SJCRH30 (cell line): ENCODE data around the gene DAB1. TPM values are rescaled to one million over a fixed set of nuclear protein-coding genes. Genes with fewer than 3 reads are reported as not detected.

Experiments
- DNase-seq, 2 experiments: peaks; one replicate each; pipeline ENCODE4 v3.0.0-alpha.2; 2015 to 2020
- H3K27ac ChIP-seq: fragments of 250-450 bp; sonication (Bioruptor Pico); 2 replicates; pipeline ENCODE4 v1.5.1; 2020; ENCODE audit warnings: mild to moderate bottlenecking, moderate library complexity
- H3K27me3 ChIP-seq: fragments of 250-450 bp; sonication (Bioruptor Pico); 2 replicates; pipeline ENCODE4 v1.5.1; 2020; ENCODE audit warnings: mild to moderate bottlenecking, moderate library complexity
- H3K36me3 ChIP-seq: fragments of 250-450 bp; sonication (Bioruptor Pico); 2 replicates; pipeline ENCODE4 v1.5.1; 2020; ENCODE audit warnings: mild to moderate bottlenecking, moderate library complexity
- H3K4me1 ChIP-seq: fragments of 250-450 bp; sonication (Bioruptor Pico); 2 replicates; pipeline ENCODE4 v1.5.1; 2020; ENCODE audit warnings: mild to moderate bottlenecking, moderate library complexity
- H3K4me3 ChIP-seq: fragments of 250-450 bp; sonication (Bioruptor Pico); 2 replicates; pipeline ENCODE4 v1.5.1; 2020; ENCODE audit warnings: mild to moderate bottlenecking, moderate library complexity
- H3K9me3 ChIP-seq: fragments of 250-450 bp; sonication (Bioruptor Pico); replicated peaks from 2 replicates; pipeline ENCODE4 v1.5.1; 2020; ENCODE audit warnings: mild to moderate bottlenecking, moderate library complexity
- total RNA-seq: library from RNA; depleted of rRNA; stranded (reverse); fragments of >200 nt; shearing (Covaris generic); gene quantifications from 2 replicates; pipeline ENCODE4 v1.2.3, GENCODE V29; 2014

Gene DAB1
- total RNA-seq, 1 experiment from 2014 or later = not detected

DNA sequence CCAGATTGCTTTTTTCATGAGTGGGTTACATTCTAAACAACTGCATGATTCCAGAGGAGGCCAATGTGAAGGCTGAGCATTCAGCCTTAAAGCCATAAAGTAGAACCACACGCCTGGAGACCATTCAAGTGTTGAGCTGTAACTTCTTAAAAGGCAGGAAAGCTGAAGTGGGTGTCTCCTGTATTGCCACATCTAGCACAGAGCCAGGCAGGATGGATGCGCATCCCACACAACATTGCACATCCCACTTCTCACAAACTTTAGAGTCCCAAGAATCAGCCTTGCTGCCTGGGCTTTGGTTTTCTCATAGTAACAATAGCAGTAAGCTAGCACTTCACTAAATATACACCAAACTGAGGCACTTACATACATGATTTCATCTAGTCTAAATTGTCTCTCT lies 151.7 kb downstream of the DAB1 start:
- Histone ChIP-seq H3K27ac (no peak overlapping the region), H3K4me3 (no peak overlapping the region), H3K27me3 (no peaks in the 10 kb centered on the region), H3K36me3 (no peaks in the 10 kb centered on the region), H3K9me3 (no peaks in the 10 kb centered on the region), H3K4me1 (peaks cover 25% of the 10 kb centered on the region)
- DNase-seq = no peak

DNA sequence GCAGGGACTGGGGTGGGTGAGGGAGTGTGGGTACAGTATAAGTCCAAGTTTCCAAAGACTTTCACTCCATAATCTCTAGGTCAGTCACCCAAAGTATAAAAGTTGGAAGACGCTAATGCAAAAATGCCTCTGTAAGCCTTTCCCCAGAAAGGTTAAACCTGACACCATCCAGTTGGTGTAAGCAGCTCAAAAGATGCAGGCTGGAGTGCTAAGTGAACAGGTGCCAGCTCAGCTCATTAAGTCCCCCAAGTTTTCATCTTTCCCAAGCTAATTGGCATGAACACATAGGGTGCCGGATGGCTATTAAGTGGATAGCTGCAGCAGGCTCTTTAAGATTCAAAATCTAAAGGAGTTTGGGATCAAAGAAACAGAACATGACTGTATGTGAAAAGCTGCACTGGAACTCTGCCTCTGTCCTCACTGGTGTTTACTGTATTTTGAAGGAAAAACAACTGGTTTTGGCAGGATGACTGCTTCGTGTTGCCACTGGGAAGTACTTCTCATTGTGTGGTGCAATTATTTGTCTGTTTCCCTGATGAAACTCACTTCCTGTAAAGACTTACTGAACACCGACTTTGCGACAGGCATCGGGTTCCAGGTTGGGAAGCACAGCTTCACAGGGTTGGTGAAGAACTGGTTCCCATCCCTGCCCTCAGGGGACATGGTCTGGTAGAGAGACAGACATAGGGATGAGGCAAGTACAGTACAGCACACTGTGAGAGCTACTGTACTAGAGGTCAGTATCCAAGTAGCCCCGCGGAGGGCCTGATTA lies 152.7 kb downstream of the DAB1 start:
- Histone ChIP-seq H3K27me3 (no peaks in the 10 kb centered on the region), H3K36me3 (no peaks in the 10 kb centered on the region), H3K4me3 (no peak overlapping the region), H3K27ac (peak overlapping the region; percentile 51), H3K4me1 (peaks cover 25% of the 10 kb centered on the region), H3K9me3 (no peaks in the 10 kb centered on the region)
- DNase-seq = peak; percentile 60 to 86

DNA sequence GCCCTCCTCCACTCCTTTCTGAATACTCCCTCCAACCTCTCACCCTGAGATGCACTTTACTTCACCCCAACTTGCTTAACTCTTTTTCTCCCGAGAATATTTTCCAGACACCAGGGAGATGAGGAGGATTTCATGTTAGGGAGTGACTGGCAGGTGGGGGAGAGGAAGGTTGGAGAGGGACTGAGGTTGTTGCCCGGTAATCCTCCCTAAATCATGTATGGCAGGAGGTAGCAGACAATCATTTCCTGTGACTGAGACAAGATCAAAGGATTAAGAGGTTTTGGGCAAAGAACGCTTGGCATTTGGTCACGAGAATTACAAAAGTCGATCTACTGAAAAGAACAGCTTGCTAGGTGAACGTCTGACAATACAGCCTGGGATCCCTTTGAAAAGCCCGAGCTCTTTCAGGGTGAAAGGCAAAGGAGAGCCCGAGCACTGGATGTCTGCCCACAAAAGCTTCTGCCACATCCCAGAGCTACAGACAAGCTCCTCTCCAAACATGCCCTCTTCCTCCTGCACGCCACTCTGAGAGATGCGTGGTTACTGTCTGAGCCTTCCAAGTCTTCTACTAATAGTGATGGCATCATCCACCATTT lies 154.1 kb downstream of the DAB1 start:
- peak in 1 of 2 experiments; percentile 15 for DNase-seq
- Histone ChIP-seq H3K27ac (no peak overlapping the region), H3K27me3 (no peaks in the 10 kb centered on the region), H3K4me1 (peaks cover 25% of the 10 kb centered on the region), H3K9me3 (no peaks in the 10 kb centered on the region), H3K36me3 (no peaks in the 10 kb centered on the region), H3K4me3 (no peak overlapping the region)

DNA sequence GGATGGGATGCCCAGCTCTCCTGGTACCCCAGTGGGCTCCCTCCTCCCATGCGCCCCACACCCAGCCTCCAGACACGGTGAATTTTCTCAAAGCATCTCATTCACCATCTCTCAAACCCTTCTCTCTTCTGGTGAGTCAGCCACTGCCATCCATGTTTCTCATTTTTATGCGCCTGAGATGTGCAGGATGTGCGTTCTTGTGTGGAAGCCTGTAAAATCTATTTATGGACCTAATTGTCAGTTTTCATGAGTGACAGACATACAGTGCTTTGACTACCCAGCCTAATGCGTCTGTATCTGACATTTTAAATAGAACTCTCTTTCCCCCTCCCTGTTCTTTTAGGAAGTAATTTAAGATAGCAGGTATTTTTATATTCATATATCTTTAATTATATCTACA lies 158.8 kb downstream of the DAB1 start:
- no peak for DNase-seq
- no peak overlapping the region for H3K27ac ChIP-seq
- H3K4me3 ChIP-seq = no peak overlapping the region
- no peaks in the 10 kb centered on the region for H3K27me3 ChIP-seq
- H3K4me1 ChIP-seq = peaks cover 10% of the 10 kb centered on the region
- H3K36me3 ChIP-seq = no peaks in the 10 kb centered on the region
- H3K9me3 ChIP-seq = no peaks in the 10 kb centered on the region

DNA sequence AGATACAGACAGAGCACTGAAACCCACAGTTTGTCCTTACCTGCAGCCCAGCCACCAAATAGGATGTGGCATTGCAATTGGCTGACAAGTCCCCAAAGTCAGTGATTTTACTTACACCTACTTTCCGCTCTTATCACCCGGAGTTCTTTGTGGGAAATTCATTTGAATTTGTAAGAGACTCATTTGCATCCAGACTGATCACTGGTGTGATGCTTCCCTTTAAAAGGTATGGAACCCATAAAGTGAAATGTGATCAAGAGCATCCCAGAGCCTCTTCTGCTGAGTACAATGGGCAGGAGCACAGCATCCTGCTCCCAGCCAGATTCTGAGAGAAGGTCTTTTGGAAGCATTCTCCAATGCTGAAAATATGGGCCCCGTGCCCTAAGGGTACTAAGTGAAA lies 161.4 kb downstream of the DAB1 start:
- Histone ChIP-seq H3K27me3 (no peaks in the 10 kb centered on the region), H3K4me3 (no peak overlapping the region), H3K9me3 (no peaks in the 10 kb centered on the region), H3K36me3 (no peaks in the 10 kb centered on the region), H3K27ac (no peak overlapping the region), H3K4me1 (no peaks in the 10 kb centered on the region)
- DNase-seq = no peak

DNA sequence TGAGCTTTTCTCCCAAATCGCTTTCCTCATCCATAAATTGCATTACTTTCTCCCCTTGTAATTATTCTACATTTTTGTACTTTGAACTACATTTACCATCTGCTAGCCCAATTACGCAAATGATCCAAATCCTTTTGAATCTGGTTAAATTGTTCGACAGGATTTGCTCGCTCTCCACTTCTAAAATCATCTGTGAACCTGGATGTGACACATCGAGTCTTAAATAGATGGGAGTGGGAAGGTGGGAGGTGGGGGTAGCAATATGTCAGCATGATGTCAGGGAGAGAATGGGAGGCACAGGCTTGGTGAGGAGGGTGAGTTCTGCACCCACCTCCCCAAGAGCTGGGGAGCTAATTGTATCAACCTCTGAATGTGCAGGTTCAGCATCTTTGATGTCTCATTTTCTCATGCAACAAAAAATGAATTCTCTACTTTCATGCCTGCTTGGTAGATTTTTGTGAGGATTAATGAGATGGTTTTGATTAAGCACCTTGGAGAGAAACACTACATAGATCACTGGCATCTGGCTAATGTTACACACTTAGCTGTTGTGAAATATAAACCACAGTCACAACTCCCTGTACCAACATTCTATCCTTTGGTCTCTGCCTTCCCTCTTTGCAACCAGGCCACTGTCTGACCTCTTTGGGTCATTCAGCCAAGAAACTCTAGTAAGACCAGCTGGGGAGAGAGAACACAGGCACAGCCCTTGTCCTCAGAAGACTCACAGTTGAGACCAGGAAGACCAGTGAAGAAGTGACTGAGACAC lies 165.1 kb downstream of the DAB1 start:
- Histone ChIP-seq H3K4me3 (no peak overlapping the region), H3K36me3 (no peaks in the 10 kb centered on the region), H3K4me1 (no peaks in the 10 kb centered on the region), H3K27ac (no peak overlapping the region), H3K9me3 (no peaks in the 10 kb centered on the region), H3K27me3 (no peaks in the 10 kb centered on the region)
- DNase-seq = no peak

DNA sequence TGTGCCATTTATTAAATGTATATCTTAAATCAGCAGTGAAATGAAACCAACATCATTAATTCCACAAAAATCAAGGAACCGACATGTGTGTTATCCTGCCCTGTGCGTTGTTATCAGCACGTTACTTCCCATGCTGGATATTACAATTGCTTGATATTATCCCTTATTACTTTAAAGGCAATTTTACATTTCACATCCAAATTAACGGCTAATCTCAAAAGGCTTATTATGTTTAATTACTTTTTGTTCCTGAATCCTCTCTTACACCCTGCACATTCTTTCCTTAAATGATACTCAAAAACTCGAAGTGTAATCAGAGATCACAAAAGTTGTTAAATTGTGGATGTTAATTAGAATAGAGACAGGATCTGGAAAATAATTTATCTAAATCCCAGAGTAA lies 167.9 kb downstream of the DAB1 start:
- Histone ChIP-seq H3K9me3 (no peaks in the 10 kb centered on the region), H3K4me3 (no peak overlapping the region), H3K36me3 (no peaks in the 10 kb centered on the region), H3K27me3 (no peaks in the 10 kb centered on the region), H3K4me1 (no peaks in the 10 kb centered on the region), H3K27ac (no peak overlapping the region)
- no peak for DNase-seq

DNA sequence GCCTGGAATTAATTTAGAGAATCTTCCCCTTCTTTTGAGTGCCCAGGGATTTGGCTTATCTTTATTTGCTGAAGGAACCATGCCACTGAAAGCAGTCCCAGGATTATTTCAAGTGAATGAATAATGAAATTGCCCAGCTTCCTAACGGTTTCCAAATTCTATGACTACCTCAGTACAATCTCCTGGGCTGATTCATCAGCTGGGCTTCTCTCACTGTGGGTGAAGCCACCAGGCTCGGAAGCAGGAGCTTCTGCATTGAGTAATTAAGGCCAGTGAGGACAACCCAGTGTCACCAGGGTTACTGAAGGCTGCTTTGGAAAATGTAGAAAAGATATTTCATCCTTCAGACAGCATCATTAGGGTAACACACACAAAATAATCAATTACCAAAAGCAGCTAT lies 169.8 kb downstream of the DAB1 start:
- H3K36me3 ChIP-seq = no peaks in the 10 kb centered on the region
- DNase-seq = no peak
- no peak overlapping the region for H3K4me3 ChIP-seq
- H3K4me1 ChIP-seq = no peaks in the 10 kb centered on the region
- H3K27ac ChIP-seq = no peak overlapping the region
- no peaks in the 10 kb centered on the region for H3K27me3 ChIP-seq
- no peaks in the 10 kb centered on the region for H3K9me3 ChIP-seq

DNA sequence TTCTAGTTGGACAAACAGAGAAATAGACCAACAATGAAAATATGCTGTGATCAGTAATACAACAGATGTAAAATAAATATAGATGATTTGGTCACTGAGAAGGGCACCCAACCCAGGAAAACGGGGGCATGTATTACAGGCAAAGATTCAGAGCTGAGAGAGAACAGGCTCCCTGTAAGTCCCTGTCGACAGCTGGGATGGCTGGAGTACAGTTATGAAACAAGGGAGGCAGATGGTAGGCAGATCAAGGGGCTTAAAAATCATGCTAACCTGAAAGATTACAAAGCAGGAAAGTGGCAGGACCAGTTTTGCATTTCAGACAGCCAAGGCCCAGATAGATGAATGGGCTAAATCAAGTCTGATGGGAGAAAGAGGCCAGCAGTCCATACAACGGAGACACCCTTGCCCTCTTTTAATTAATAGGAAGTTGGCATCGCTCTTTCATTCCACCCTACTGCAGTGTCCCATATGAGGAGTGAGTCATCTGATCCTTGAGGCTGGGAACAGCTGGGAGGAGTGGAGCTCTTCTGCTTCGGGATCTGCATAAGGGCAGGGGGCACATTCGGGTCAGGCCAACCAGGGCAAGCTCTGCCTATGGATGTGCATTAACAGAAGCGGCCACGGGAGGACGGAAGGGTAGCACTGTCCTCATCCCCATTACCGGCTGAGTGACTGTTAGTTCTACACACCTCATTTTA lies 171.1 kb downstream of the DAB1 start:
- Histone ChIP-seq H3K9me3 (no peaks in the 10 kb centered on the region), H3K27ac (no peak overlapping the region), H3K4me1 (no peaks in the 10 kb centered on the region), H3K27me3 (no peaks in the 10 kb centered on the region), H3K36me3 (no peaks in the 10 kb centered on the region), H3K4me3 (no peak overlapping the region)
- peak; percentile 19 to 48 for DNase-seq

DNA sequence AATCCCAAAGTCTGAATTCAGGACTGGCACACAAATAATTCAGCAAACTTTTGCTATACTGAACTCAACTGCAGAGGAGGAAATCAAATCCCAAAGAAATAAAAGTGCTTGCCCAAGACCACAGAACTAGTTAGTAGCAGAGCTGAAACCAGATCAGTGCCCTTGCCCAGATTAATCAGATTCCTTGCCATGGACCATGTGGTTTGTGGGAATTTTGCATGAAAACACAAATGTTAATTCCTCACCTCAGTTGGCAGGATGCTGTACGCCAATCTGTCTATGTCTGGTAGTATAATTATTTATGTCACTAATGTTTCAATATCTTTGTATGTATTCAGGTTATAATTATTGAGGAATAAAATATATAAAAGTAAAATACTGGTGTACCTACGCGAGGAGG lies 173.8 kb downstream of the DAB1 start:
- Histone ChIP-seq H3K27ac (no peak overlapping the region), H3K27me3 (no peaks in the 10 kb centered on the region), H3K36me3 (no peaks in the 10 kb centered on the region), H3K4me1 (no peaks in the 10 kb centered on the region), H3K4me3 (no peak overlapping the region), H3K9me3 (no peaks in the 10 kb centered on the region)
- no peak for DNase-seq

DNA sequence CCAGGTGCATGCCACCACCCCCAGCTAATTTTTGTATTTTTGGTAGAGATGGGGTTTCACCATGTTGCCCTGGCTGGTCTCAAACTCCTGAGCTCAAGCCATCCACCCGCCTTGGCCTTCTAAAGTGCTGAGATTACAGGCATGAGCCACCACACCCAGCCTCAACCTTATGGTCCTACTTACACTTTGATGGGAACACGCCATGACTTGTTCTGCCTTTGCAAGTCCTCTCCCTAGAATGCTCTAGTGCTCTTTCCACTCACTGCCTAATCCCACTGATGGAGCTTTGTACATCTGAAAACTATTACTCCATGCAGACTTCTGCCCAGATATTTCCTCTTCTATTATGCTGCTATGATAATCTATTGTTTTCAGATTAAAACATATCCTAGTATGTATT lies 174.3 kb downstream of the DAB1 start:
- Histone ChIP-seq H3K27ac (no peak overlapping the region), H3K27me3 (no peaks in the 10 kb centered on the region), H3K4me1 (no peaks in the 10 kb centered on the region), H3K4me3 (no peak overlapping the region), H3K9me3 (no peaks in the 10 kb centered on the region), H3K36me3 (no peaks in the 10 kb centered on the region)
- no peak for DNase-seq

DNA sequence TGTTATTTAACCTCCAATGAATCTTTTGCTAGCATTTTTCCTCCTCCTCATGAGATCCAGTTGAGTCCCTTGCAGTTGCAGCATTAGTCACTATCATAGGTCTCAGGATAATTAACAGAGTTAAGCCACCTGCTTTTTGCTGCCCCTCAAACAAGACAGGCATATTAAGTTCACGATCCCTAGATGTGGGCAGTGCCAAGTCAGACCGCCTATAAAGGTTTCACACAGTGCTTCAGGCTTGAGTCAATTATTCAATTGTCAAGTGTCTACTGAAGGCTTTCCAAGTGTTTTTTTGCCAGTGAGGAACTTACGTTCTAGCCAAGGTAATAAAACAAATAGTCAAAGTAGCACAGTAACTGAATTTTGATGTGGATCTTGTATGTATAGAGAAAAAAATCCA lies 175.0 kb downstream of the DAB1 start:
- H3K9me3 ChIP-seq = no peaks in the 10 kb centered on the region
- H3K4me3 ChIP-seq = no peak overlapping the region
- no peaks in the 10 kb centered on the region for H3K4me1 ChIP-seq
- H3K27me3 ChIP-seq = no peaks in the 10 kb centered on the region
- no peak for DNase-seq
- no peak overlapping the region for H3K27ac ChIP-seq
- no peaks in the 10 kb centered on the region for H3K36me3 ChIP-seq

DNA sequence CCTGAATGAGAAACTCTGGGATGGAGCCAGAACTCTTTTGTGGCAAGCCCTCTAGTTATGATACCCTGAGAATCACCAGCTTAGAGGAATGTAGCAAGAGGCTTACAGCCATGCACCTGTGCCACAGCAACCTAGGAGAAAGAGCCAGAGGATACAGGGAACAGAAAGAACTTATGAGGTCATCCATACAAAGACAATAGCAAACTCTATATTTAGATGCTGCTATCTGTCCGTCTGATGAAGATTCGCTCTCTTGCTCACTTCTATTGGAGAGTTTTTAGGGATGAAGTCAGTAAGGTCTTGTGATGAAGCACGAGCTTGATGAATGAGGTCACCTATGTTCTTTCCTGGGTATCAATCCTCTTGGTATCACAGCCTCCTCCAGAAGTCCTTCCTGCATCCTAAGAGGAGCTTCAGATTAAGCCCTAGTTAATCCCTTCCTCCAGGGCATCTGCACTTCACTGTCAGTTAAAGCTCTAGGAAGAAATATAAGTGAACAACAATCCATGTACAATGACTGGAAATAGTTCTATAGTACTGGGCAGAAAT lies 185.6 kb downstream of the DAB1 start:
- Histone ChIP-seq H3K9me3 (no peaks in the 10 kb centered on the region), H3K4me1 (no peaks in the 10 kb centered on the region), H3K27me3 (peaks cover 5% of the 10 kb centered on the region; the same call in 1 of the 2 replicates), H3K36me3 (no peaks in the 10 kb centered on the region), H3K27ac (no peak overlapping the region), H3K4me3 (no peak overlapping the region)
- no peak for DNase-seq

DNA sequence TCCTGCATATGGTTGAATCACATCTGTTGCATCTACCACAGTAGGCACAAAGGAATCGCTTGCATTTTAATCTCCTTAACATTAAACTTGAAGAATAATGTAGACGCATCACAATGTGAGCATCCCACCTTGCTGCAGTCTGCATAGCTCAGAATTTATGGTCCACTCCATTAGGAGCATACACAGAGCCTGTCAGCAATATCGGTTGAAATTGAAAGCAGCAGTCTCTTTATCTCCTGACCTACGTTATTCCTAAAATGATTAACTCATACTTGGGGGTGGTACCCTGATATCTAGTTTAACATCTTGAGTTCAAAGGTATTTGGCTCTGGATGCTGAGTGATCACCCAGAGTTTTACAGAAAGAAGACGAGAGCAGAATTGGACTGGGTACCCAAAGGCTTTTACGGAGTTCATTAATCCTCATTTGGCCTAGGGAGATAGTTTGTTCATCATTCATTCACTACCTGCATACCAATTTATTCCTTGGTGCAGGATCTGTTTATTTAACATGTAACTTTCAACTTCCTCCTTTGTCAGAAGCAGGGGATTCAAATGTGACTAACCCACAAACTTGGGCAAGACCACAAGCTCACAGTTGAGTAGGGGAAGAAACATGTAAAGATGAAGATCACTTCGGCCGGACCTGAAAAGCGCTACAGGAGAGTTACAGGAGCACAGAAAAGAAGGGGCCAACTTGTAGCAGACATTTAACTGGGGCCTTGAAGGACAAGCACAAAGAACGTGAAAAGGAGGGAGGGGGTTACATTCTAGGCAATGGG lies 187.9 kb downstream of the DAB1 start:
- Histone ChIP-seq H3K9me3 (no peaks in the 10 kb centered on the region), H3K4me3 (no peak overlapping the region), H3K36me3 (no peaks in the 10 kb centered on the region), H3K27me3 (no peaks in the 10 kb centered on the region), H3K27ac (no peak overlapping the region), H3K4me1 (no peaks in the 10 kb centered on the region)
- no peak for DNase-seq
